ENCODE data around the gene TBX4. TPM values are rescaled to one million over a fixed set of nuclear protein-coding genes. Genes with fewer than 3 reads are reported as not detected.

Gene TBX4
- total RNA-seq, 3 donors from 2014 or later: not detected

DNA sequence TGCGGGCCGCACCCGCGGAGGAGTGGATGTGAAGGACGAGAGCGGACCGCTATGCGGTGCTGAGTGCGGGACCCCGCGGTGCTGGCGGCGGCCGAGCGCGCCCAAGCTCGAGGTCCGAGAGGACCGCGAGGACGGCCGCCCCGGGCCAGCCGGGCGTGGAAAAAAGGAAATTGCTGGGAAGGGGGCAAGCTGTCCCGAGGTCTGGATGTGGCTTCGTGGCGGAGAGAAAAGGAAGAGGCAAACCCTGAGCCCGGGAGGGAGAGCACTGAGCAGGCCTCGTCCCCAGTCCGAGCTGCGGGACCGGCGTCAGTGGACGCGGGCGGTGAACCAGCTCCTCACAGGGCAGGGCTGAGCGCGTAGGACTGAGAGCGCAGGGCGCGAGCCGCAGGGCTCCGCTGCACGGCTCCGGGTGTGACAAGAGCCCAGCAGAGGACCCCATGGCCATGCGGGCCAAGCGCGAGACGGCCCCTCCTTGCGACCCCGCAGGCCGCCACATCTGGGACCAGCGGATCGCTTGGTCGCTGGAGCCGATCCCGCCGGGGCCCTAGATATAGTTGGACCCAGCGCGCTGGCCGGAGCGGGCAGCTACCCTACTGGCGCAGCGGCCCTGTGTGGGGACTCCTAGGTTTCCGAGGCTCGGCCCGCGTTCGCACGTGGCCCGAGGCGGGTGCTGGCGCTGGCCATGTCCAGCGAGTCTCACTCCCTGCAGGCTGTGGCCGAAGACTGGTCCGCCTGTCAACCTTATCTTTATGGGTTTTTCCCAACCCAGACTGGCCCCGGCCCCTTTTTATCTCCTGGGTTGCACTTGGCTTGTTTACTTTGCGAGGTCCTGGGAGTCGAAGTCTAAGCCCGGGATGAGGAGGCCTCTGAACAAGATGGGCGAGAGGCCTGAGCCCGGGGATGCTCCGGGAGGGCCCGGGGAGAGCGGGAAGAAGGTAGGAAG, 2.4 kb downstream of the TBX4 start:
- ATAC-seq (peak; percentile 55), DNase-seq (no peak)
- Histone ChIP-seq H3K36me3 (ENCODE audit: low read depth) (no peaks in the 10 kb centered on the region), H3K4me3 (no peak overlapping the region), H3K9me3 (no peaks in the 10 kb centered on the region), H3K4me1 (ENCODE audit: low read depth) (peaks cover 18% of the 10 kb centered on the region)
- intact Hi-C loops (cut with DNase I, micrococcal nuclease): no loop called here
- TF ChIP-seq, protein P1, sequence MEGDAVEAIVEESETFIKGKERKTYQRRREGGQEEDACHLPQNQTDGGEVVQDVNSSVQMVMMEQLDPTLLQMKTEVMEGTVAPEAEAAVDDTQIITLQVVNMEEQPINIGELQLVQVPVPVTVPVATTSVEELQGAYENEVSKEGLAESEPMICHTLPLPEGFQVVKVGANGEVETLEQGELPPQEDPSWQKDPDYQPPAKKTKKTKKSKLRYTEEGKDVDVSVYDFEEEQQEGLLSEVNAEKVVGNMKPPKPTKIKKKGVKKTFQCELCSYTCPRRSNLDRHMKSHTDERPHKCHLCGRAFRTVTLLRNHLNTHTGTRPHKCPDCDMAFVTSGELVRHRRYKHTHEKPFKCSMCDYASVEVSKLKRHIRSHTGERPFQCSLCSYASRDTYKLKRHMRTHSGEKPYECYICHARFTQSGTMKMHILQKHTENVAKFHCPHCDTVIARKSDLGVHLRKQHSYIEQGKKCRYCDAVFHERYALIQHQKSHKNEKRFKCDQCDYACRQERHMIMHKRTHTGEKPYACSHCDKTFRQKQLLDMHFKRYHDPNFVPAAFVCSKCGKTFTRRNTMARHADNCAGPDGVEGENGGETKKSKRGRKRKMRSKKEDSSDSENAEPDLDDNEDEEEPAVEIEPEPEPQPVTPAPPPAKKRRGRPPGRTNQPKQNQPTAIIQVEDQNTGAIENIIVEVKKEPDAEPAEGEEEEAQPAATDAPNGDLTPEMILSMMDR (IDR thresholded peaks at IDR 0.05): no peak

DNA sequence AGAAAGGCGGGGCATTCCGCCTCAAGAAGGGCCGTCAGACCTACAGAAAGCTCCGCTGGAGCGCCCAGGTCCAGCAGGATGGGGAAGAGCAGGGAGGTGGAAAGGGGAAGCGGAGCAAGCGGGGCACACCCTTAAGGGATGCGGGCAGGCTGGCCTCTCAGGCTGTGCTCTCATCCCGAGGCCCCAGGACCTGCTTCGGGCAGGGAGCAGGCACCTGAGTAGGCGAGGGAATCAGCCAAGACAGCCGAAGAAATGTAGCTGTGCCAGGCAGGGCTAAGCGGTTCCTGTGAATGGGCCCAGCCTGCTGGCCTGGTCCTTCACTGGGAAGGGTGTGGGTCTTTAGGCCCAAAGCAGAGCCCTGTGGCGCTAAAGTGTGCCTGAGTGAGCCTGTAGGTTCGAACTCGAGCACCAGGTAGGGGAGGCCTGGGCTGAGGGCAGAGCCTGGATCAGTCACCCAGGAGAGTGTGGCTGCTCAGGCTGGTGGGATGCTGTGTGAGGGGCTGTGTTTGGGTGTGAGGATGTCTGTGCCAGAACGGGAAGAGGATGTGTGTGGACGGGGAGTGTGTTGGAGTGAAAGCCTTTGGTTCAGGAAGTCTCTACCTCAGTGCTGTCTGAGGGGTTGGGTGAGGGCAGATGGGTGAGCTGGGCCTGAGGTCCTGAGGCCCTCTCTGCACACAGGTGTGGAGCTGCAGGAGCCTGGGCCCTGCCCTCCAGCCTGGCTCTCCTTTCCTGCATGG, 3.3 kb downstream of the TBX4 start:
- H3K36me3 ChIP-seq (ENCODE audit: low read depth): no peaks in the 10 kb centered on the region
- ATAC-seq (peak; percentile 18), DNase-seq (no peak)
- intact Hi-C loops (cut with DNase I, micrococcal nuclease): no loop called here
- no peak overlapping the region for H3K4me3 ChIP-seq
- no peaks in the 10 kb centered on the region for H3K9me3 ChIP-seq
- peaks cover 18% of the 10 kb centered on the region for H3K4me1 ChIP-seq (ENCODE audit: low read depth)
- TF ChIP-seq, protein P1 (IDR thresholded peaks at IDR 0.05): no peak

DNA sequence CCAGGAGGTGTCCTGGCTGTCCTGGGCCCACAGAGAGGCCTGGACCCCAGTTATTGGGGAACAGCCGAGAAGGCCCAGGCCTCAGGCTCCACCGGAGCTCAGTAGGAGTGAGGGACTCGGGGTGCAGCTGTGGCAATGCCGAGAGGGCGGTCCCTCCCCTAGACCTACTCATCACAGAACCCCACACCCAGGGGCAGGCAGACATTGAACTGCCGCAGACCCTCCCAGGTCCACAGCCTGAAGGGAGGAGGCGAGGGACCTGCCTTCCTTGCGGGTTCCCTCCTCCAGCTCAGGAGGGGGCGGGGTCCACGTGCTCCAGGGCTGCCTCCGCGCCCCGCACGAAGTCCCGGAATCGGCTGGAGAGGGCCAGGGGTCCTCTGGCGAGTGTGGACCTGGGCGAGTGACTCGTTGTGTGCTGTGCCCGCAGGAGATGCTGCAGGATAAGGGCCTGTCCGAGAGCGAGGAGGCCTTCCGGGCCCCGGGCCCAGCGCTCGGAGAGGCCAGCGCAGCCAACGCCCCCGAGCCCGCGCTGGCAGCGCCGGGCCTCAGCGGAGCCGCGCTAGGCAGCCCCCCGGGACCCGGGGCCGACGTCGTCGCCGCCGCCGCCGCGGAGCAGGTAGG, 3.9 kb downstream of the TBX4 start:
- intact Hi-C loops (cut with DNase I, micrococcal nuclease): no loop called here
- TF ChIP-seq, protein P1 (IDR thresholded peaks at IDR 0.05): no peak
- no peaks in the 10 kb centered on the region for H3K36me3 ChIP-seq (ENCODE audit: low read depth)
- H3K4me1 ChIP-seq (ENCODE audit: low read depth): peaks cover 21% of the 10 kb centered on the region
- no peak for ATAC-seq
- DNase-seq: no peak
- H3K4me3 ChIP-seq: no peak overlapping the region
- H3K9me3 ChIP-seq: no peaks in the 10 kb centered on the region

DNA sequence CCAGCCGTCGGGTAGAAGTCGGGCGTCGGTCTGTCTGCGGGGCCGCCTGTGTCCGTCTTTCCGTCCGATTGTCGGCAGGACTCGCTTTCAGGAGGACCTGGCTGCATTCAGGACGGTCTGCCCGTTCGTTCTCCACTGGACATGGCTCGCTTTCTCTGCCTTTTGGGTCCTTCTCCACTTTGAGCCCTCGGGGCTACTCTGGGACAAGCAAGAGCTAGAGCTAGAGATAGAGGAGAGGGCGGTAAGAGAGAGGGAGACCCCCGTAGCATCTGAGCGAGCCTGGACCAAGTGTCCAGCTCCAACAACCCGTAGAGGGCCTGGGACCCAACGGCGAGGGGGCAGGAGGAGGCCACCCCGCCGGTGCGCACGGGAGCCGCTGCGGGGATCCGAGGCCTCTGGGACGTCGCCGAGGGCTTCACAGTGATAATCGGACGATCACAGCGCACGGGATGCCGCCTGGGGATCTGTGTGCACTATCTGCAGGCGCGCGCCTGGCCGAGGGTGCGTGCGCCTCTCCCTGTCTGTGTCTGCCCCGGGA, 4.5 kb downstream of the TBX4 start:
- ATAC-seq: no peak
- no peak overlapping the region for H3K4me3 ChIP-seq

More for the DNA sequence above, 4.5 kb downstream of the TBX4 start:
- no peak for DNase-seq
- intact Hi-C loops (cut with DNase I, micrococcal nuclease): no loop called here
- Histone ChIP-seq H3K9me3 (no peaks in the 10 kb centered on the region), H3K36me3 (ENCODE audit: low read depth) (no peaks in the 10 kb centered on the region), H3K4me1 (ENCODE audit: low read depth) (peaks cover 22% of the 10 kb centered on the region)
- TF ChIP-seq, protein P1 (IDR thresholded peaks at IDR 0.05): no peak
